HCT116 (cell line): ENCODE data around the gene SOX2. TPM values are rescaled to one million over a fixed set of nuclear protein-coding genes. Genes with fewer than 3 reads are reported as not detected.

Experiments used
- ATAC-seq: fragments of 200-7000 bp; cut with Tn5 transposase; 2 replicates; pipeline ENCODE4 v1.9.1; 2020; ENCODE audit warnings: mild to moderate bottlenecking, moderate library complexity
- BruUV-seq: library from RNA; stranded (reverse); fragments of 400-500 nt; replicated peaks from 2 replicates; lab custom pipeline; 2021; lab: Mats Ljungman, UMichigan
- CTCF ChIA-PET: fragments of 300-600 bp; sonication (Branson Sonifier 250); formaldehyde crosslinking; loops from one replicate; lab custom pipeline; 2021; ENCODE audit warnings: antibody characterized with exemption; lab: Charles Lee
- POLR2A ChIA-PET: fragments of 300-600, 350-600 bp; sonication (Branson Sonifier 250); formaldehyde crosslinking; loops from one replicate; lab custom pipeline; 2021; ENCODE audit warnings: antibody characterized with exemption; lab: Charles Lee
- RAD21 ChIA-PET, 2 experiments: fragments of 300-600 bp; sonication (Branson Sonifier 250); formaldehyde crosslinking; loops; one replicate each; lab custom pipeline; 2023; ENCODE audit warnings: low total read pairs in 2 of 2; ENCODE audit not compliant: uncharacterized antibody in 2 of 2, unreplicated experiment in 2 of 2, low non-redundant PET in 1 of 2; lab: Charles Lee
- DNase-seq: peaks from one replicate; pipeline ENCODE4 v3.0.0-alpha.2; 2010; ENCODE audit warnings: low read depth, low spot score
- H2AFZ ChIP-seq: fragments of 200-600 bp; shearing (Covaris generic), sonication (generic); 2 replicates; pipeline ENCODE4 v1.6.1; 2017; ENCODE audit warnings: low read depth, mixed run types, mixed read lengths, antibody characterized with exemption, low read length; ENCODE audit not compliant: poor library complexity, severe bottlenecking
- H3K27ac ChIP-seq: 2 replicates; pipeline ENCODE4 v1.5.1; 2012; ENCODE audit warnings: low read depth, low read length
- H3K27me3 ChIP-seq: fragments of 200-600 bp; sonication (generic); 2 replicates; pipeline ENCODE4 v1.6.1; 2016; ENCODE audit warnings: mixed run types, low read length, mixed read lengths; ENCODE audit not compliant: insufficient read depth
- H3K36me3 ChIP-seq, 2 experiments: fragments of 200-500 bp in 1 of 2; fragments of 200-600 bp in 1 of 2; sonication (Bioruptor generic) in 1 of 2; sonication (generic) in 1 of 2; 2 replicates each; pipeline versions ENCODE4 v1.5.1 to v1.6.1; 2014 to 2016; ENCODE audit warnings: low read length in 2 of 2, inconsistent platforms in 1 of 2, mixed read lengths in 1 of 2, mixed run types in 1 of 2; ENCODE audit not compliant: insufficient read depth in 2 of 2, control insufficient read depth in 1 of 2
- H3K4me1 ChIP-seq, 2 experiments: fragments of 200-600 bp in 1 of 2; sonication (generic) in 1 of 2; 2 replicates each; pipeline versions ENCODE4 v1.5.1 to v1.6.1; 2012 to 2017; ENCODE audit warnings: low read length in 2 of 2, inconsistent platforms in 1 of 2, mild to moderate bottlenecking in 1 of 2, mixed read lengths in 1 of 2, mixed run types in 1 of 2, moderate library complexity in 1 of 2; ENCODE audit not compliant: insufficient read depth in 2 of 2, control insufficient read depth in 1 of 2
- H3K4me2 ChIP-seq: fragments of 200-600 bp; sonication (generic); 2 replicates; pipeline ENCODE4 v1.6.1; 2017; ENCODE audit warnings: mixed run types, low read length, mixed read lengths
- H3K4me3 ChIP-seq, 2 experiments: fragments of 200-600 bp in 1 of 2; sonication (generic) in 1 of 2; replicated peaks in 1 of 2; 2 replicates each; pipeline ENCODE4 v1.5.1; 2011 to 2016; ENCODE audit warnings: low read length in 2 of 2, control low read depth in 1 of 2, low read depth in 1 of 2, mild to moderate bottlenecking in 1 of 2, mixed read lengths in 1 of 2, mixed run types in 1 of 2
- H3K79me2 ChIP-seq: fragments of 200-600 bp; sonication (generic); 2 replicates; pipeline ENCODE4 v1.6.1; 2017; ENCODE audit warnings: mild to moderate bottlenecking, mixed run types, low read length, moderate library complexity, mixed read lengths; ENCODE audit not compliant: insufficient read depth
- H3K9ac ChIP-seq: fragments of 200-600 bp; sonication (generic); 2 replicates; pipeline ENCODE4 v1.6.1; 2016; ENCODE audit warnings: low read length, mixed read lengths
- H3K9me2 ChIP-seq: fragments of 200-600 bp; sonication (generic), shearing (Covaris generic); 2 replicates; pipeline ENCODE4 v1.6.1; 2017; ENCODE audit warnings: mixed run types, mild to moderate bottlenecking, moderate library complexity; ENCODE audit not compliant: insufficient read depth
- H3K9me3 ChIP-seq, 2 experiments: fragments of 200-500 bp in 1 of 2; fragments of 200-600 bp in 1 of 2; sonication (Bioruptor generic) in 1 of 2; sonication (generic) in 1 of 2; 2 replicates each; pipeline ENCODE4 v1.6.1; 2014 to 2017; ENCODE audit warnings: low read length in 2 of 2, mixed read lengths in 2 of 2, inconsistent platforms in 1 of 2, low read depth in 1 of 2, mild to moderate bottlenecking in 1 of 2, mixed run types in 1 of 2, moderate library complexity in 1 of 2; ENCODE audit not compliant: control insufficient read depth in 1 of 2, insufficient read depth in 1 of 2
- H4K20me1 ChIP-seq: fragments of 200-600 bp; sonication (generic), shearing (Covaris generic); 2 replicates; pipeline ENCODE4 v1.6.1; 2017; ENCODE audit warnings: mixed run types, mild to moderate bottlenecking, moderate library complexity; ENCODE audit not compliant: insufficient read depth
- ATF3 ChIP-seq: IDR thresholded peaks from 2 replicates; pipeline ENCODE4 v1.6.1; 2012
- CEBPB ChIP-seq: IDR thresholded peaks from 2 replicates; pipeline ENCODE4 v1.6.1; 2012; ENCODE audit warnings: low read depth
- CTCF ChIP-seq, 3 experiments: fragments of 200-600 bp in 1 of 3; sonication (generic) in 1 of 3; IDR thresholded peaks in 2 of 3; conservative IDR thresholded peaks in 1 of 3; 2 replicates each; pipeline ENCODE4 v1.5.1; 2012 to 2017; ENCODE audit warnings: low read depth in 2 of 3, low read length in 2 of 3, antibody characterized with exemption in 1 of 3, borderline replicate concordance in 1 of 3, control low read depth in 1 of 3, mild to moderate bottlenecking in 1 of 3, mixed read lengths in 1 of 3, mixed run types in 1 of 3, moderate library complexity in 1 of 3; ENCODE audit not compliant: insufficient read depth in 1 of 3
- ELF1 ChIP-seq: IDR thresholded peaks from 2 replicates; pipeline ENCODE4 v1.6.1; 2012; ENCODE audit warnings: low read depth, borderline replicate concordance
- JUND ChIP-seq: IDR thresholded peaks from 2 replicates; pipeline ENCODE4 v1.6.1; 2012
- RAD21 ChIP-seq: IDR thresholded peaks from 2 replicates; pipeline ENCODE4 v1.6.1; 2012; ENCODE audit warnings: low read depth, mild to moderate bottlenecking
- SRF ChIP-seq: IDR thresholded peaks from 2 replicates; pipeline ENCODE4 v1.6.1; 2012; ENCODE audit warnings: low read depth
- ZBTB33 ChIP-seq: IDR thresholded peaks from 2 replicates; pipeline ENCODE4 v1.6.1; 2011; ENCODE audit warnings: mild to moderate bottlenecking, low read length, moderate library complexity; ENCODE audit not compliant: insufficient replicate concordance; ENCODE audit errors: extremely low read depth
- ZFX ChIP-seq: fragments of 450-650 bp; IDR thresholded peaks from 2 replicates; pipeline ENCODE4 v1.6.1; 2017
- intact Hi-C: fragments of 100-400 bp; cut with micrococcal nuclease; formaldehyde crosslinking; loops from 2 replicates; pipeline ENCODE4 v1.10.0; 2022
- total RNA-seq: library from RNA; stranded (reverse); gene quantifications from one replicate; pipeline ENCODE4 v1.2.1, GENCODE V29; 2021; ENCODE audit not compliant: unreplicated experiment

Gene SOX2
- total RNA-seq, 1 experiment from 2014 or later = 0.15 TPM

- CTCF ChIA-PET = no interaction called here
- ATAC-seq (no peak), DNase-seq (no peak)
- H3K9me2 ChIP-seq = no peaks in the 10 kb centered on the region
- H3K4me3 ChIP-seq = no peak overlapping the region
- H3K27ac ChIP-seq = no peak overlapping the region
- no TSS peak for BruUV-seq
- RAD21 ChIA-PET = no interaction called here
- no peaks in the 10 kb centered on the region for H3K36me3 ChIP-seq
- H3K9ac ChIP-seq = no peak overlapping the region
- no peak for TF ChIP-seq ATF3
- no peak for TF ChIP-seq ELF1
- TF ChIP-seq ZFX = no peak
- TF ChIP-seq SRF = no peak
- TF ChIP-seq ZBTB33 = no peak
- no peak for TF ChIP-seq JUND
- no peak for TF ChIP-seq CEBPB
- no peaks in the 10 kb centered on the region for H3K9me3 ChIP-seq
- H4K20me1 ChIP-seq = no peaks in the 10 kb centered on the region
- POLR2A ChIA-PET = no interaction called here
- no peak overlapping the region for H2AFZ ChIP-seq
- H3K4me2 ChIP-seq = no peak overlapping the region
- no peaks in the 10 kb centered on the region for H3K79me2 ChIP-seq
- 0 out of 2 replicates have a peak, but pooled peaks cover 3% of the 10 kb centered on the region for H3K27me3 ChIP-seq
- H3K4me1 ChIP-seq = no peaks in the 10 kb centered on the region
- intact Hi-C loops = no loop called here
Measured at GRCh38 chr3:181721046-181721875, 9.5 kb downstream of the SOX2 start.

GRCh38 chr3:181722156-181722555 is 10.4 kb downstream of the SOX2 start:
- Histone ChIP-seq H3K36me3 (no peaks in the 10 kb centered on the region), H2AFZ (no peak overlapping the region), H3K4me1 (no peaks in the 10 kb centered on the region), H3K9me3 (no peaks in the 10 kb centered on the region), H3K27me3 (0 out of 2 replicates have a peak, but pooled peaks cover 3% of the 10 kb centered on the region), H3K9ac (no peak overlapping the region), H3K4me2 (no peak overlapping the region), H4K20me1 (no peaks in the 10 kb centered on the region), H3K4me3 (no peak overlapping the region), H3K9me2 (no peaks in the 10 kb centered on the region), H3K27ac (no peak overlapping the region), H3K79me2 (no peaks in the 10 kb centered on the region)
- ATAC-seq (no peak), DNase-seq (no peak)
- CTCF ChIA-PET = no interaction called here
- RAD21 ChIA-PET = no interaction called here
- POLR2A ChIA-PET = no interaction called here
- no peak for TF ChIP-seq SRF
- TF ChIP-seq CTCF (IDR thresholded peaks at IDR 0.05 in 2 of 3, conservative IDR thresholded peaks at IDR 0.05 in 1 of 3; ENCODE audit: borderline replicate concordance in 1 of 3, insufficient read depth in 1 of 3, low read depth in 2 of 3, low read length in 2 of 3) = no peak
- no peak for TF ChIP-seq ZFX
- no peak for TF ChIP-seq RAD21
- BruUV-seq = no TSS peak
- intact Hi-C loops = no loop called here
